H9 (cell line): ENCODE measurements around the gene LMBRD2. TPM values are rescaled to one million over a fixed set of nuclear protein-coding genes. Genes with fewer than 3 reads are reported as not detected.

Source experiments
- DNase-seq: peaks from one replicate; pipeline ENCODE4 v3.0.0-alpha.2; 2017
- H2AFZ ChIP-seq: one replicate; pipeline ENCODE4 v1.6.1; 2013; ENCODE audit warnings: mild to moderate bottlenecking, low read length, control low read depth, moderate library complexity
- H2AK5ac ChIP-seq: 2 replicates; pipeline ENCODE4 v1.6.1; 2013; ENCODE audit warnings: low read length, control low read depth, mixed read lengths; ENCODE audit not compliant: insufficient read length
- H2BK120ac ChIP-seq: one replicate; pipeline ENCODE4 v1.6.1; 2013; ENCODE audit warnings: low read depth, mild to moderate bottlenecking, low read length, control low read depth, inconsistent platforms; ENCODE audit not compliant: poor library complexity, severe bottlenecking
- H2BK12ac ChIP-seq: 2 replicates; pipeline ENCODE4 v1.6.1; 2013; ENCODE audit warnings: low read length, control low read depth, mixed read lengths, low read depth; ENCODE audit not compliant: insufficient read length
- H2BK15ac ChIP-seq: 2 replicates; pipeline ENCODE4 v1.6.1; 2013; ENCODE audit warnings: low read depth, low read length, control low read depth
- H2BK20ac ChIP-seq: one replicate; pipeline ENCODE4 v1.6.1; 2013; ENCODE audit warnings: low read depth, mild to moderate bottlenecking, low read length, control low read depth, inconsistent platforms; ENCODE audit not compliant: poor library complexity, severe bottlenecking
- H2BK5ac ChIP-seq: 2 replicates; pipeline ENCODE4 v1.6.1; 2013; ENCODE audit warnings: low read length, control low read depth, mixed read lengths; ENCODE audit not compliant: insufficient read length
- H3K14ac ChIP-seq: 2 replicates; pipeline ENCODE4 v1.6.1; 2013; ENCODE audit warnings: low read length, control low read depth; ENCODE audit not compliant: insufficient read depth
- H3K18ac ChIP-seq: 2 replicates; pipeline ENCODE4 v1.6.1; 2013; ENCODE audit warnings: low read depth, mild to moderate bottlenecking, mixed read lengths, low read length, control low read depth; ENCODE audit not compliant: insufficient read length
- H3K23ac ChIP-seq: 2 replicates; pipeline ENCODE4 v1.6.1; 2013; ENCODE audit warnings: low read length, control low read depth, mixed read lengths, low read depth; ENCODE audit not compliant: insufficient read length
- H3K23me2 ChIP-seq: 2 replicates; pipeline ENCODE4 v1.6.1; 2013; ENCODE audit warnings: low read depth, mild to moderate bottlenecking, mixed read lengths, low read length, control low read depth; ENCODE audit not compliant: insufficient read length, poor library complexity, severe bottlenecking
- H3K27ac ChIP-seq: 2 replicates; pipeline ENCODE4 v1.5.1; 2013; ENCODE audit warnings: low read length, control low read depth, mixed read lengths, low read depth; ENCODE audit not compliant: insufficient read length
- H3K27me3 ChIP-seq: 2 replicates; pipeline ENCODE4 v1.6.1; 2013; ENCODE audit warnings: low read length, control low read depth, inconsistent platforms; ENCODE audit not compliant: insufficient read depth
- H3K4ac ChIP-seq: 2 replicates; pipeline ENCODE4 v1.6.1; 2013; ENCODE audit warnings: low read depth, mild to moderate bottlenecking, control low read depth, inconsistent platforms, low read length, moderate library complexity
- H3K4me1 ChIP-seq: 2 replicates; pipeline ENCODE4 v1.6.1; 2013; ENCODE audit warnings: low read length, control low read depth, inconsistent platforms; ENCODE audit not compliant: insufficient read depth
- H3K4me2 ChIP-seq: 2 replicates; pipeline ENCODE4 v1.6.1; 2013; ENCODE audit warnings: low read length, control low read depth, mixed read lengths; ENCODE audit not compliant: insufficient read length, insufficient read depth
- H3K56ac ChIP-seq: 2 replicates; pipeline ENCODE4 v1.6.1; 2013; ENCODE audit warnings: low read depth, mild to moderate bottlenecking, mixed read lengths, low read length, control low read depth; ENCODE audit not compliant: insufficient read length
- H3K79me1 ChIP-seq: 2 replicates; pipeline ENCODE4 v1.6.1; 2013; ENCODE audit warnings: low read depth, mild to moderate bottlenecking, moderate library complexity, low read length, control low read depth, inconsistent platforms; ENCODE audit not compliant: insufficient read depth, poor library complexity, severe bottlenecking
- H3K79me2 ChIP-seq: 2 replicates; pipeline ENCODE4 v1.6.1; 2013; ENCODE audit warnings: low read length, control low read depth, inconsistent platforms; ENCODE audit not compliant: insufficient read depth
- H3K9ac ChIP-seq: 2 replicates; pipeline ENCODE4 v1.6.1; 2013; ENCODE audit warnings: low read length, control low read depth, mixed read lengths; ENCODE audit not compliant: insufficient read length; ENCODE audit errors: extremely low read depth
- H3K9me3 ChIP-seq: one replicate; pipeline ENCODE4 v1.6.1; 2013; ENCODE audit warnings: low read depth, low read length, inconsistent platforms; ENCODE audit not compliant: control insufficient read depth
- H3T11ph ChIP-seq: one replicate; pipeline ENCODE4 v1.6.1; 2013; ENCODE audit warnings: mild to moderate bottlenecking, low read length, control low read depth, inconsistent platforms
- H4K20me1 ChIP-seq: one replicate; pipeline ENCODE4 v1.6.1; 2013; ENCODE audit not compliant: control insufficient read depth, insufficient read length, insufficient read depth
- H4K5ac ChIP-seq: 2 replicates; pipeline ENCODE4 v1.6.1; 2013; ENCODE audit warnings: low read depth, mild to moderate bottlenecking, mixed read lengths, low read length, control low read depth; ENCODE audit not compliant: insufficient read length
- H4K8ac ChIP-seq: replicated peaks from 2 replicates; pipeline ENCODE4 v1.6.1; 2013; ENCODE audit warnings: low read length, control low read depth, mixed read lengths, low read depth; ENCODE audit not compliant: insufficient read length
- H4K91ac ChIP-seq: 2 replicates; pipeline ENCODE4 v1.6.1; 2013; ENCODE audit warnings: low read depth, mild to moderate bottlenecking, moderate library complexity, mixed read lengths, low read length, control low read depth; ENCODE audit not compliant: insufficient read length
- H3K27ac Mint-ChIP-seq, 3 experiments: 2 replicates in 2 of 3; 3 replicates in 1 of 3; pipeline ENCODE4 v1.8.0; 2020 to 2021; ENCODE audit warnings: mixed read lengths in 3 of 3, mild to moderate bottlenecking in 1 of 3, moderate library complexity in 1 of 3
- H3K27me3 Mint-ChIP-seq: 2 replicates; pipeline ENCODE4 v1.8.0; 2021; ENCODE audit warnings: low read depth, mild to moderate bottlenecking, moderate library complexity, mixed read lengths
- H3K36me3 Mint-ChIP-seq, 3 experiments: 2 replicates in 2 of 3; 3 replicates in 1 of 3; pipeline ENCODE4 v1.8.0; 2020 to 2021; ENCODE audit warnings: low read depth in 3 of 3, mixed read lengths in 3 of 3; ENCODE audit not compliant: insufficient read depth in 1 of 3
- H3K4me1 Mint-ChIP-seq, 2 experiments: 2 replicates each; pipeline ENCODE4 v1.8.0; 2020; ENCODE audit warnings: mixed read lengths in 2 of 2
- H3K4me3 Mint-ChIP-seq, 2 experiments: 2 replicates in 1 of 2; 3 replicates in 1 of 2; pipeline ENCODE4 v1.8.0; 2020 to 2021; ENCODE audit warnings: mild to moderate bottlenecking in 2 of 2, mixed read lengths in 2 of 2, moderate library complexity in 1 of 2
- H3K9me3 Mint-ChIP-seq, 2 experiments: 2 replicates in 1 of 2; 3 replicates in 1 of 2; pipeline ENCODE4 v1.8.0; 2020; ENCODE audit warnings: mild to moderate bottlenecking in 2 of 2, mixed read lengths in 2 of 2, moderate library complexity in 1 of 2
- WGBS: extraction: QIAGEN DNeasy Blood & Tissue Kit; methylation state at CpG from one replicate; pipeline ENCODE4 v1.1.7; 2013; ENCODE audit warnings: missing lambda C conversion rate, low lambda C conversion rate, mixed read lengths; ENCODE audit not compliant: insufficient read length; ENCODE audit errors: extremely low coverage; 5-methylcytosine and 5-hydroxymethylcytosine counted together
- total RNA-seq: library from RNA; stranded (reverse); gene quantifications from 2 replicates; pipeline ENCODE4 v1.2.1, GENCODE V29; 2021
- TF ChIP-seq, protein P1 (sequence below): fragments of 200-600 bp; sonication (generic); conservative IDR thresholded peaks from 3 replicates; pipeline ENCODE4 v1.8.0; 2021; ENCODE audit warnings: antibody characterized with exemption, mild to moderate bottlenecking

LMBRD2 gene
- total RNA-seq, 1 experiment from 2014 or later = 5.3 TPM

GRCh38 chr5:36056422-36056821, 95.3 kb downstream of the LMBRD2 start:
- H4K91ac ChIP-seq = no peak overlapping the region
- Mint-ChIP-seq H3K4me1 (no peaks in the 10 kb centered on the region), H3K27me3 (no peaks in the 10 kb centered on the region), H3K36me3 (peaks cover 0 to 4% (median 3%) of the 10 kb centered on the region in 3 experiments; a peak in 2 of 7 replicates), H3K9me3 (no peaks in the 10 kb centered on the region), H3K4me3 (no peak overlapping the region), H3K27ac (no peak overlapping the region)
- H2BK15ac ChIP-seq = no peak overlapping the region
- no peak overlapping the region for H3K23ac ChIP-seq
- no peak overlapping the region for H3K4ac ChIP-seq
- H3K23me2 ChIP-seq = no peaks in the 10 kb centered on the region
- no peak for DNase-seq
- H2BK12ac ChIP-seq = no peak overlapping the region
- no peak overlapping the region for H2BK20ac ChIP-seq
- H3K27me3 ChIP-seq = no peaks in the 10 kb centered on the region
- no peak overlapping the region for H2AK5ac ChIP-seq
- no peak overlapping the region for H3K14ac ChIP-seq
- no peak overlapping the region for H3K18ac ChIP-seq
- H3K79me1 ChIP-seq = no peaks in the 10 kb centered on the region
- H2AFZ ChIP-seq = no peak overlapping the region
- H3K56ac ChIP-seq = no peak overlapping the region
- H4K20me1 ChIP-seq = no peaks in the 10 kb centered on the region
- H4K8ac ChIP-seq = no peak overlapping the region
- no peak overlapping the region for H3K27ac ChIP-seq
- no peak overlapping the region for H3K4me2 ChIP-seq
- no peak overlapping the region for H3T11ph ChIP-seq
- no peak overlapping the region for H2BK120ac ChIP-seq
- TF ChIP-seq, protein P1, sequence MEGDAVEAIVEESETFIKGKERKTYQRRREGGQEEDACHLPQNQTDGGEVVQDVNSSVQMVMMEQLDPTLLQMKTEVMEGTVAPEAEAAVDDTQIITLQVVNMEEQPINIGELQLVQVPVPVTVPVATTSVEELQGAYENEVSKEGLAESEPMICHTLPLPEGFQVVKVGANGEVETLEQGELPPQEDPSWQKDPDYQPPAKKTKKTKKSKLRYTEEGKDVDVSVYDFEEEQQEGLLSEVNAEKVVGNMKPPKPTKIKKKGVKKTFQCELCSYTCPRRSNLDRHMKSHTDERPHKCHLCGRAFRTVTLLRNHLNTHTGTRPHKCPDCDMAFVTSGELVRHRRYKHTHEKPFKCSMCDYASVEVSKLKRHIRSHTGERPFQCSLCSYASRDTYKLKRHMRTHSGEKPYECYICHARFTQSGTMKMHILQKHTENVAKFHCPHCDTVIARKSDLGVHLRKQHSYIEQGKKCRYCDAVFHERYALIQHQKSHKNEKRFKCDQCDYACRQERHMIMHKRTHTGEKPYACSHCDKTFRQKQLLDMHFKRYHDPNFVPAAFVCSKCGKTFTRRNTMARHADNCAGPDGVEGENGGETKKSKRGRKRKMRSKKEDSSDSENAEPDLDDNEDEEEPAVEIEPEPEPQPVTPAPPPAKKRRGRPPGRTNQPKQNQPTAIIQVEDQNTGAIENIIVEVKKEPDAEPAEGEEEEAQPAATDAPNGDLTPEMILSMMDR = no peak
- H3K9ac ChIP-seq = no peak overlapping the region
- H3K79me2 ChIP-seq = no peaks in the 10 kb centered on the region
- H3K4me1 ChIP-seq = no peaks in the 10 kb centered on the region
- no peak overlapping the region for H2BK5ac ChIP-seq
- H3K9me3 ChIP-seq = no peaks in the 10 kb centered on the region
- WGBS = no CpG with 5 or more reads among the region's 5 CpGs
- no peak overlapping the region for H4K5ac ChIP-seq
